CD4-positive, alpha-beta T cell treated with Interleukin-2 at 100 ng/mL for 4 hours (primary cell): Measurements from ENCODE around the gene AP3B1.

Source experiments
- DNase-seq: peaks from one replicate; pipeline ENCODE4 v3.0.0-alpha.2; 2020; ENCODE audit warnings: low spot score

The AP3B1 gene

GRCh38 chr5:77971776-77972468 lies 322.6 kb downstream of the AP3B1 start:
- DNase-seq = no peak

- no peak for DNase-seq
These were observed 323.6 kb downstream of the AP3B1 start for GRCh38 chr5:77970891-77971290.

- no peak for DNase-seq
These were observed 330.7 kb downstream of the AP3B1 start for GRCh38 chr5:77963795-77964194.

- no peak for DNase-seq
These were observed 333.6 kb downstream of the AP3B1 start for GRCh38 chr5:77960863-77961396.

- DNase-seq = no peak
These were observed 334.2 kb downstream of the AP3B1 start for GRCh38 chr5:77960305-77960704.

- DNase-seq = no peak
These were observed 335.7 kb downstream of the AP3B1 start for GRCh38 chr5:77958642-77959330.

- no peak for DNase-seq
These were observed 336.5 kb downstream of the AP3B1 start for GRCh38 chr5:77957931-77958521.

GRCh38 chr5:77957516-77957915 lies 337.0 kb downstream of the AP3B1 start:
- no peak for DNase-seq

GRCh38 chr5:77957081-77957480 lies 337.4 kb downstream of the AP3B1 start:
- no peak for DNase-seq

GRCh38 chr5:77955577-77955976 lies 338.9 kb downstream of the AP3B1 start:
- DNase-seq = no peak

- DNase-seq = no peak
These were observed 341.1 kb downstream of the AP3B1 start for GRCh38 chr5:77953374-77953773.

GRCh38 chr5:77952636-77953212 lies 341.8 kb downstream of the AP3B1 start:
- DNase-seq = no peak
